Measurements from ENCODE around the gene TLL2.

DNA sequence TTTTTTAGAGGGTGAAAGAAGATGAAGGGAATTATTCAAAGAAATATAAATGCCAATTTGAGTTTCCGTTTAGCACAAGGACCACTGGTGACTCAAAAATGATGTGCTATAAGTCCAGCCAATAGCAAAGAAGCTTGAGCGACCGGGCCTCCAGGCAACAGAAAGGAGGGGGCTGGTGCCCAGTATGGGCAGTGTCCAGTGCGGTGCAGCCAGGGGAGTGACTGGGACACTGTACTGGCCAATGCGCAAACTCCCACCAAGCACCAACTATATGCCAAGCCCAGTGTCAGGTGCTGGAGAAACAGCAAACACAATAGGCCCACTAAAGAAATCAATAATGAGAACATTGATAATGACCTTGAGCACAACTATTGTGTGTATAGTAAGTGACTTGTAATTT, 144.8 kb downstream of the TLL2 start:
- TF ChIP-seq, protein P1, sequence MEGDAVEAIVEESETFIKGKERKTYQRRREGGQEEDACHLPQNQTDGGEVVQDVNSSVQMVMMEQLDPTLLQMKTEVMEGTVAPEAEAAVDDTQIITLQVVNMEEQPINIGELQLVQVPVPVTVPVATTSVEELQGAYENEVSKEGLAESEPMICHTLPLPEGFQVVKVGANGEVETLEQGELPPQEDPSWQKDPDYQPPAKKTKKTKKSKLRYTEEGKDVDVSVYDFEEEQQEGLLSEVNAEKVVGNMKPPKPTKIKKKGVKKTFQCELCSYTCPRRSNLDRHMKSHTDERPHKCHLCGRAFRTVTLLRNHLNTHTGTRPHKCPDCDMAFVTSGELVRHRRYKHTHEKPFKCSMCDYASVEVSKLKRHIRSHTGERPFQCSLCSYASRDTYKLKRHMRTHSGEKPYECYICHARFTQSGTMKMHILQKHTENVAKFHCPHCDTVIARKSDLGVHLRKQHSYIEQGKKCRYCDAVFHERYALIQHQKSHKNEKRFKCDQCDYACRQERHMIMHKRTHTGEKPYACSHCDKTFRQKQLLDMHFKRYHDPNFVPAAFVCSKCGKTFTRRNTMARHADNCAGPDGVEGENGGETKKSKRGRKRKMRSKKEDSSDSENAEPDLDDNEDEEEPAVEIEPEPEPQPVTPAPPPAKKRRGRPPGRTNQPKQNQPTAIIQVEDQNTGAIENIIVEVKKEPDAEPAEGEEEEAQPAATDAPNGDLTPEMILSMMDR (conservative IDR thresholded peaks at IDR 0.05; ENCODE audit: low read length), result no peak
- TF ChIP-seq EZH2phosphoT487 (IDR thresholded peaks at IDR 0.05; ENCODE audit: borderline replicate concordance), result no peak

Measured in Loucy (cell line).